ENCODE data around the gene TRAK2. TPM values are rescaled to one million over a fixed set of nuclear protein-coding genes. Genes with fewer than 3 reads are reported as not detected.

The TRAK2 gene
- total and polyA plus RNA-seq, 2 experiments from 2014 or later, result 6.7 to 17.0 TPM

DNA sequence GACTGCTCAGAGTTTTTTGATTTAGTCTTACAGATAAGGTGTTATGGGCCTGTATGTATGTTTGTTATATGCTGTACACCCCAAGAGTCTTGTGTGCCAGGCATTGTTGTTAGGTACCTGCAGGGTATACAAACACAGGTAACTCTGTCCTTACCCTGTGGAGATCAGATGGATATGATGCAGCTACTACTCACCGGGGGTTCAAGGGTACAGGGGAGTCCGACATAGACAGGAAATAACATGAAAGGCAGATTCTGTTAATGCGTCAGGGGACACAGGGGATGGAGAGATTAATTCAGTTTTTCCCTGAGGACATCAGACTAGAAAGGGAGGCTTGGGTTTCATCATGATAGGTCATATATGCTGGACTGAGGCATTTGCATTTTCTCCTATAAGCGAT, 31.3 kb downstream of the TRAK2 start:
- peaks cover 3% of the 10 kb centered on the region; the same call in 2 of the 3 replicates for H3K4me1 Mint-ChIP-seq
- ATAC-seq, result no peak

More for the DNA sequence above, 31.3 kb downstream of the TRAK2 start:
- Histone ChIP-seq H3K36me3 (ENCODE audit: insufficient read depth) (no peaks in the 10 kb centered on the region), H3K9me2 (ENCODE audit: insufficient read depth) (no peaks in the 10 kb centered on the region), H3K27ac (ENCODE audit: low read depth) (no peak overlapping the region), H3K4me2 (no peak overlapping the region), H4K20me1 (replicated peaks; ENCODE audit: insufficient read depth) (peaks cover under 1% of the 10 kb centered on the region; the same call in 1 of the 2 replicates), H3K4me1 (ENCODE audit: insufficient read depth) (no peaks in the 10 kb centered on the region), H3F3A (replicated peaks; ENCODE audit: low read depth) (no peaks in the 10 kb centered on the region), H3K79me2 (replicated peaks; ENCODE audit: insufficient read depth) (0 out of 2 replicates have a peak, but pooled peaks cover 4% of the 10 kb centered on the region), H2AFZ (no peak overlapping the region), H3K4me3 (no peak overlapping the region), H3K27me3 (ENCODE audit: insufficient read depth) (no peaks in the 10 kb centered on the region)
- Mint-ChIP-seq H3K27me3 (ENCODE audit: insufficient read depth, low read depth, poor library complexity) (no peaks in the 10 kb centered on the region), H3K9me3 (no peaks in the 10 kb centered on the region), H3K4me3 (no peak overlapping the region), H3K36me3 (ENCODE audit: low read depth) (no peaks in the 10 kb centered on the region), H3K27ac (no peak overlapping the region)
- TF ChIP-seq, protein P1, sequence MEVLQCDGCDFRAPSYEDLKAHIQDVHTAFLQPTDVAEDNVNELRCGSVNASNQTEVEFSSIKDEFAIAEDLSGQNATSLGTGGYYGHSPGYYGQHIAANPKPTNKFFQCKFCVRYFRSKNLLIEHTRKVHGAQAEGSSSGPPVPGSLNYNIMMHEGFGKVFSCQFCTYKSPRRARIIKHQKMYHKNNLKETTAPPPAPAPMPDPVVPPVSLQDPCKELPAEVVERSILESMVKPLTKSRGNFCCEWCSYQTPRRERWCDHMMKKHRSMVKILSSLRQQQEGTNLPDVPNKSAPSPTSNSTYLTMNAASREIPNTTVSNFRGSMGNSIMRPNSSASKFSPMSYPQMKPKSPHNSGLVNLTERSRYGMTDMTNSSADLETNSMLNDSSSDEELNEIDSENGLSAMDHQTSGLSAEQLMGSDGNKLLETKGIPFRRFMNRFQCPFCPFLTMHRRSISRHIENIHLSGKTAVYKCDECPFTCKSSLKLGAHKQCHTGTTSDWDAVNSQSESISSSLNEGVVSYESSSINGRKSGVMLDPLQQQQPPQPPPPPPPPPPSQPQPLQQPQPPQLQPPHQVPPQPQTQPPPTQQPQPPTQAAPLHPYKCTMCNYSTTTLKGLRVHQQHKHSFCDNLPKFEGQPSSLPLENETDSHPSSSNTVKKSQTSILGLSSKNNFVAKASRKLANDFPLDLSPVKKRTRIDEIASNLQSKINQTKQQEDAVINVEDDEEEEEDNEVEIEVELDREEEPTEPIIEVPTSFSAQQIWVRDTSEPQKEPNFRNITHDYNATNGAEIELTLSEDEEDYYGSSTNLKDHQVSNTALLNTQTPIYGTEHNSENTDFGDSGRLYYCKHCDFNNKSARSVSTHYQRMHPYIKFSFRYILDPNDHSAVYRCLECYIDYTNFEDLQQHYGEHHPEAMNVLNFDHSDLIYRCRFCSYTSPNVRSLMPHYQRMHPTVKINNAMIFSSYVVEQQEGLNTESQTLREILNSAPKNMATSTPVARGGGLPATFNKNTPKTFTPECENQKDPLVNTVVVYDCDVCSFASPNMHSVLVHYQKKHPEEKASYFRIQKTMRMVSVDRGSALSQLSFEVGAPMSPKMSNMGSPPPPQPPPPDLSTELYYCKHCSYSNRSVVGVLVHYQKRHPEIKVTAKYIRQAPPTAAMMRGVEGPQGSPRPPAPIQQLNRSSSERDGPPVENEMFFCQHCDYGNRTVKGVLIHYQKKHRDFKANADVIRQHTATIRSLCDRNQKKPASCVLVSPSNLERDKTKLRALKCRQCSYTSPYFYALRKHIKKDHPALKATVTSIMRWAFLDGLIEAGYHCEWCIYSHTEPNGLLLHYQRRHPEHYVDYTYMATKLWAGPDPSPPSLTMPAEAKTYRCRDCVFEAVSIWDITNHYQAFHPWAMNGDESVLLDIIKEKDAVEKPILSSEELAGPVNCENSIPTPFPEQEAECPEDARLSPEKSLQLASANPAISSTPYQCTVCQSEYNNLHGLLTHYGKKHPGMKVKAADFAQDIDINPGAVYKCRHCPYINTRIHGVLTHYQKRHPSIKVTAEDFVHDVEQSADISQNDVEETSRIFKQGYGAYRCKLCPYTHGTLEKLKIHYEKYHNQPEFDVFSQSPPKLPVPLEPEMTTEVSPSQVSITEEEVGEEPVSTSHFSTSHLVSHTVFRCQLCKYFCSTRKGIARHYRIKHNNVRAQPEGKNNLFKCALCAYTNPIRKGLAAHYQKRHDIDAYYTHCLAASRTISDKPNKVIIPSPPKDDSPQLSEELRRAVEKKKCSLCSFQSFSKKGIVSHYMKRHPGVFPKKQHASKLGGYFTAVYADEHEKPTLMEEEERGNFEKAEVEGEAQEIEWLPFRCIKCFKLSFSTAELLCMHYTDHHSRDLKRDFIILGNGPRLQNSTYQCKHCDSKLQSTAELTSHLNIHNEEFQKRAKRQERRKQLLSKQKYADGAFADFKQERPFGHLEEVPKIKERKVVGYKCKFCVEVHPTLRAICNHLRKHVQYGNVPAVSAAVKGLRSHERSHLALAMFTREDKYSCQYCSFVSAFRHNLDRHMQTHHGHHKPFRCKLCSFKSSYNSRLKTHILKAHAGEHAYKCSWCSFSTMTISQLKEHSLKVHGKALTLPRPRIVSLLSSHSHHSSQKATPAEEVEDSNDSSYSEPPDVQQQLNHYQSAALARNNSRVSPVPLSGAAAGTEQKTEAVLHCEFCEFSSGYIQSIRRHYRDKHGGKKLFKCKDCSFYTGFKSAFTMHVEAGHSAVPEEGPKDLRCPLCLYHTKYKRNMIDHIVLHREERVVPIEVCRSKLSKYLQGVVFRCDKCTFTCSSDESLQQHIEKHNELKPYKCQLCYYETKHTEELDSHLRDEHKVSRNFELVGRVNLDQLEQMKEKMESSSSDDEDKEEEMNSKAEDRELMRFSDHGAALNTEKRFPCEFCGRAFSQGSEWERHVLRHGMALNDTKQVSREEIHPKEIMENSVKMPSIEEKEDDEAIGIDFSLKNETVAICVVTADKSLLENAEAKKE (CRISPR knock-in tag; IDR thresholded peaks at IDR 0.05), result no peak
- TF ChIP-seq, protein P2, sequence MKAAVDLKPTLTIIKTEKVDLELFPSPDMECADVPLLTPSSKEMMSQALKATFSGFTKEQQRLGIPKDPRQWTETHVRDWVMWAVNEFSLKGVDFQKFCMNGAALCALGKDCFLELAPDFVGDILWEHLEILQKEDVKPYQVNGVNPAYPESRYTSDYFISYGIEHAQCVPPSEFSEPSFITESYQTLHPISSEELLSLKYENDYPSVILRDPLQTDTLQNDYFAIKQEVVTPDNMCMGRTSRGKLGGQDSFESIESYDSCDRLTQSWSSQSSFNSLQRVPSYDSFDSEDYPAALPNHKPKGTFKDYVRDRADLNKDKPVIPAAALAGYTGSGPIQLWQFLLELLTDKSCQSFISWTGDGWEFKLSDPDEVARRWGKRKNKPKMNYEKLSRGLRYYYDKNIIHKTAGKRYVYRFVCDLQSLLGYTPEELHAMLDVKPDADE (IDR thresholded peaks at IDR 0.05), result no peak
- no peak for TF ChIP-seq CREB1 (CRISPR knock-in tag; IDR thresholded peaks at IDR 0.05; ENCODE audit: low read depth)
- no peak for TF ChIP-seq ZNF331 (CRISPR knock-in tag; IDR thresholded peaks at IDR 0.05; ENCODE audit: low read depth)
- TF ChIP-seq EZH2 (IDR thresholded peaks at IDR 0.05; ENCODE audit: low read depth, unreplicated experiment), result no peak
- no peak for TF ChIP-seq JUNB (IDR thresholded peaks at IDR 0.05; ENCODE audit: unreplicated experiment)
- TF ChIP-seq, protein P3, sequence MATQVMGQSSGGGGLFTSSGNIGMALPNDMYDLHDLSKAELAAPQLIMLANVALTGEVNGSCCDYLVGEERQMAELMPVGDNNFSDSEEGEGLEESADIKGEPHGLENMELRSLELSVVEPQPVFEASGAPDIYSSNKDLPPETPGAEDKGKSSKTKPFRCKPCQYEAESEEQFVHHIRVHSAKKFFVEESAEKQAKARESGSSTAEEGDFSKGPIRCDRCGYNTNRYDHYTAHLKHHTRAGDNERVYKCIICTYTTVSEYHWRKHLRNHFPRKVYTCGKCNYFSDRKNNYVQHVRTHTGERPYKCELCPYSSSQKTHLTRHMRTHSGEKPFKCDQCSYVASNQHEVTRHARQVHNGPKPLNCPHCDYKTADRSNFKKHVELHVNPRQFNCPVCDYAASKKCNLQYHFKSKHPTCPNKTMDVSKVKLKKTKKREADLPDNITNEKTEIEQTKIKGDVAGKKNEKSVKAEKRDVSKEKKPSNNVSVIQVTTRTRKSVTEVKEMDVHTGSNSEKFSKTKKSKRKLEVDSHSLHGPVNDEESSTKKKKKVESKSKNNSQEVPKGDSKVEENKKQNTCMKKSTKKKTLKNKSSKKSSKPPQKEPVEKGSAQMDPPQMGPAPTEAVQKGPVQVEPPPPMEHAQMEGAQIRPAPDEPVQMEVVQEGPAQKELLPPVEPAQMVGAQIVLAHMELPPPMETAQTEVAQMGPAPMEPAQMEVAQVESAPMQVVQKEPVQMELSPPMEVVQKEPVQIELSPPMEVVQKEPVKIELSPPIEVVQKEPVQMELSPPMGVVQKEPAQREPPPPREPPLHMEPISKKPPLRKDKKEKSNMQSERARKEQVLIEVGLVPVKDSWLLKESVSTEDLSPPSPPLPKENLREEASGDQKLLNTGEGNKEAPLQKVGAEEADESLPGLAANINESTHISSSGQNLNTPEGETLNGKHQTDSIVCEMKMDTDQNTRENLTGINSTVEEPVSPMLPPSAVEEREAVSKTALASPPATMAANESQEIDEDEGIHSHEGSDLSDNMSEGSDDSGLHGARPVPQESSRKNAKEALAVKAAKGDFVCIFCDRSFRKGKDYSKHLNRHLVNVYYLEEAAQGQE (IDR thresholded peaks at IDR 0.05; ENCODE audit: unreplicated experiment), result no peak
- TF ChIP-seq STAT1 (IDR thresholded peaks at IDR 0.05; ENCODE audit: unreplicated experiment), result no peak
- TF ChIP-seq, protein P4, sequence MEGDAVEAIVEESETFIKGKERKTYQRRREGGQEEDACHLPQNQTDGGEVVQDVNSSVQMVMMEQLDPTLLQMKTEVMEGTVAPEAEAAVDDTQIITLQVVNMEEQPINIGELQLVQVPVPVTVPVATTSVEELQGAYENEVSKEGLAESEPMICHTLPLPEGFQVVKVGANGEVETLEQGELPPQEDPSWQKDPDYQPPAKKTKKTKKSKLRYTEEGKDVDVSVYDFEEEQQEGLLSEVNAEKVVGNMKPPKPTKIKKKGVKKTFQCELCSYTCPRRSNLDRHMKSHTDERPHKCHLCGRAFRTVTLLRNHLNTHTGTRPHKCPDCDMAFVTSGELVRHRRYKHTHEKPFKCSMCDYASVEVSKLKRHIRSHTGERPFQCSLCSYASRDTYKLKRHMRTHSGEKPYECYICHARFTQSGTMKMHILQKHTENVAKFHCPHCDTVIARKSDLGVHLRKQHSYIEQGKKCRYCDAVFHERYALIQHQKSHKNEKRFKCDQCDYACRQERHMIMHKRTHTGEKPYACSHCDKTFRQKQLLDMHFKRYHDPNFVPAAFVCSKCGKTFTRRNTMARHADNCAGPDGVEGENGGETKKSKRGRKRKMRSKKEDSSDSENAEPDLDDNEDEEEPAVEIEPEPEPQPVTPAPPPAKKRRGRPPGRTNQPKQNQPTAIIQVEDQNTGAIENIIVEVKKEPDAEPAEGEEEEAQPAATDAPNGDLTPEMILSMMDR (conservative IDR thresholded peaks at IDR 0.05; ENCODE audit: low read depth in 2 of 2), result no peak
- TF ChIP-seq ZNF114 (CRISPR knock-in tag; IDR thresholded peaks at IDR 0.05), result no peak
- no peak for TF ChIP-seq EZH2phosphoT487 (IDR thresholded peaks at IDR 0.05; ENCODE audit: unreplicated experiment)
- TF ChIP-seq NANOG (IDR thresholded peaks at IDR 0.05; ENCODE audit: borderline replicate concordance), result no peak
- TF ChIP-seq POLR2AphosphoS5 (IDR thresholded peaks at IDR 0.05; ENCODE audit: low read depth), result no peak
- no peak for DNase-seq (ENCODE audit: low spot score)

Data from GM23338 (cell line).